ENCODE results near the gene RNF25. TPM values are rescaled to one million over a fixed set of nuclear protein-coding genes. Genes with fewer than 3 reads are reported as not detected.

The RNF25 gene
- 10 to 100 TPM; 15.9 to 25.9 (median 20.8) TPM for total RNA-seq
- 10 to 100 TPM; 25.1 to 27.1 (median 26.3) TPM for polyA plus RNA-seq
- long read RNA-seq, donor 1, partial matches to known transcripts: 18 of 25 reads
- long read RNA-seq, donor 1, other reads (novel, unspliced or antisense): 0 of 25 reads
- long read RNA-seq, donor 2, transcript RNF25-201 (10 exons, 1,914 nt): major isoform, 10 of 10 reads
- long read RNA-seq, donor 2, partial matches to known transcripts: 0 of 10 reads
- long read RNA-seq, donor 2, other reads (novel, unspliced or antisense): 0 of 10 reads

DNA sequence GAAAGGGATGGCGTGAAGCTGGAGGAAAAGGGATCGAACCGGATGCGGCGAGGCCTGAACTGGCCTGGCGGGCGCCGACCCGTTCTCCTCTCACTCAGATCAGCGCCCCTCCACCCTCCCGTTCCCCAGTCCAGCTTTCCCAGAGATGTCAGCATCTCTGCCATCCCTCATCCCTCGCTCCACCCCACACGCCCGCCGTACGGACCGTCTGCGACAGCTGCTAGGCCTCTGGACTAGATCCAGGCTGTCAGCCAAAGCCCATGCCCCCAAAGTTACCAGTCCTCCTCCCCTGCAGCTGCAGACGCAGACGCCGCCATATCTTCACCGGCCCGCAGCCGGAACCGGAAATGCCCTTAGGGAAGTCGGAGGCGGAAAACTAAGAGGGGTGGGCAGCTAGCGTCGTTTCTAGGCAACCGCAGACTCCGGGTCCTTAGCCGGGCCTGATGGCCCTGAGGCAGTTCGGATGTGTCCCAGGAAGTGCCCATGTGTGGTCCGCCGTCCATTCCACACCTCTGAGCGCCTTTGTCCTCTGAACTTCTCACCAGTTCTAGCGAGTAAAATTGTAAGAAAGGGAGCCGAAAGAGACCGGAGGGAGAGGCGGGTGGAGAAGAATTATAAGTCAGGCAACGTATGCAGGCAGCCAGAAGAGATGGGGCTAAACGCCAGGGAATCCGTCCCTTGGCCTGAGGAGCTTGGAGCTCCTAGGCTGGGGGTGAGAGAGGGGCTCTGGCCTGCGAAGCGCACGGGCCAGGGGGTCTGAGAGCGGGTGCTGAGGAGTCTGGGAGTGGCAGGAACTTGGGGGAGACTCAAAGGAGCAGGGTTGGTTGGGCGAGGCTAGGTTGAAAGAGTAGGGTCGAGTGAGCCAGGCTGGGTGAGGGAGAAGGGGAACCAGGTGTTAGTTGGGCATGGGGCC, at the start of gene RNF25, which contains the start of gene STK36:
TSS of gene RNF25 (minus strand) at position 349 of the 913 bp plus-strand sequence. CDS start at position 317, 32 bp downstream.
TSS of gene STK36 (plus strand) at position 433 of the 913 bp plus-strand sequence. CDS start 744 bp downstream, outside the sequence.
- no peaks in the 10 kb centered on the region for H3K9me3 ChIP-seq
- DNase-seq: peak; percentile 95
- TF ChIP-seq POLR2AphosphoS5 (IDR thresholded peaks at IDR 0.05) (peak; percentile 93 to 97 (median 95)), CTCF (IDR thresholded peaks at IDR 0.05 in 8 of 11, conservative IDR thresholded peaks at IDR 0.05 in 3 of 11) (no peak), POLR2A (IDR thresholded peaks at IDR 0.05) (peak in 2 of 3 donors; percentile 10 to 39)
- H3K4me3 ChIP-seq: peak within 1 kb of the TSS; percentile 59 to 94 (median 88)
- peaks cover 10 to 42% (median 22%) of the 10 kb centered on the region in 6 donors for H3K4me1 ChIP-seq
- 0 to 1% (median 1%) methylated on average over 47 to 49 of the region's 49 CpGs for WGBS, 5 donors
- intact Hi-C loops (cut with DNase I; ENCODE audit: low total_unique reads): no loop called here
- H3K27me3 ChIP-seq (replicated peaks in 1 of 7): no peaks in the 10 kb centered on the region
- H3K36me3 ChIP-seq: peaks cover 0 to 42% (median 17%) of the 10 kb centered on the region in 6 donors
- peak within 1 kb of the TSS; percentile 64 to 86 (median 78) for H3K27ac ChIP-seq

GRCh38 chr2:218721488-218721887, 49.7 kb upstream of the RNF25 start:
- no peak overlapping the region for H3K4me3 ChIP-seq
- no peak overlapping the region for H3K27ac ChIP-seq
- H3K9me3 ChIP-seq: peaks cover 2 to 19% (median 18%) of the 10 kb centered on the region in 8 donors
- H3K4me1 ChIP-seq: peaks cover 0 to 28% (median 3%) of the 10 kb centered on the region in 6 donors
- DNase-seq: no peak
- H3K36me3 ChIP-seq: peaks cover 0 to 46% (median 2%) of the 10 kb centered on the region in 6 donors
- TF ChIP-seq CTCF (IDR thresholded peaks at IDR 0.05 in 8 of 11, conservative IDR thresholded peaks at IDR 0.05 in 3 of 11): no peak
- no peak for TF ChIP-seq POLR2A (IDR thresholded peaks at IDR 0.05)
- no peak for TF ChIP-seq POLR2AphosphoS5 (IDR thresholded peaks at IDR 0.05)
- intact Hi-C loops (cut with DNase I; ENCODE audit: low total_unique reads): no loop called here
- H3K27me3 ChIP-seq (replicated peaks in 1 of 7): no peaks in the 10 kb centered on the region

GRCh38 chr2:218720048-218721041, 48.5 kb upstream of the RNF25 start:
- peaks cover 0 to 36% (median 7%) of the 10 kb centered on the region in 6 donors for H3K4me1 ChIP-seq
- intact Hi-C loops (cut with DNase I; ENCODE audit: low total_unique reads): no loop called here
- H3K27me3 ChIP-seq (replicated peaks in 1 of 7): no peaks in the 10 kb centered on the region
- H3K36me3 ChIP-seq: peaks cover 0 to 47% (median 2%) of the 10 kb centered on the region in 6 donors
- DNase-seq: no peak
- no peak overlapping the region for H3K4me3 ChIP-seq
- peaks cover 0 to 7% (median 6%) of the 10 kb centered on the region in 8 donors for H3K9me3 ChIP-seq
- H3K27ac ChIP-seq: no peak overlapping the region
- WGBS, 5 donors: 91 to 95% (median 93%) methylated on average over 19 of the region's 19 CpGs
- TF ChIP-seq POLR2AphosphoS5 (IDR thresholded peaks at IDR 0.05): no peak

DNA sequence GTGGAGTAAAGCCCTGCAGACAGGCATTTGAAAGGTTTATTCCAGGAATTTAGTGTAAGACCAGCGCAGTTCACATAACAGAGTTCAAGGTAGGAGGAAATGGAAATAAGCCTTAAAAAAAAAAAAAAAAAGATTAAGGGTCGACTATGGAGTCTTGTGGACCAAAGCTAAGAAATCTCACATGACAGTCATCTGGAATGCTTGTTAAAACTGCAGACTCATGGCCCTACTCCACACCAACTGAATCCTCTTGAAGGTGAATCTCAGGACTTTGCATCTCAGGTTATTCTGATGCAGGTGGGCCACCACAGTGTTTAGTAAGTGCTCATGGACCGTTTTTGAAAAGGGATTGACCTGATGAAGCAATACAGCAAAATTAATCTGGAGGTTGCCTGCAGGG, 47.7 kb upstream of the RNF25 start:
- H3K27ac ChIP-seq: no peak overlapping the region
- intact Hi-C loops (cut with DNase I; ENCODE audit: low total_unique reads): no loop called here
- no peaks in the 10 kb centered on the region for H3K9me3 ChIP-seq
- 71 to 85% (median 76%) methylated on average over 3 of the region's 3 CpGs for WGBS, 5 donors
- H3K4me3 ChIP-seq: no peak overlapping the region
- H3K4me1 ChIP-seq: peaks cover 0 to 45% (median 11%) of the 10 kb centered on the region in 6 donors
- H3K36me3 ChIP-seq: peaks cover 0 to 42% (median 2%) of the 10 kb centered on the region in 6 donors
- no peak for TF ChIP-seq CTCF (IDR thresholded peaks at IDR 0.05 in 8 of 11, conservative IDR thresholded peaks at IDR 0.05 in 3 of 11)
- no peak for TF ChIP-seq POLR2AphosphoS5 (IDR thresholded peaks at IDR 0.05)
- TF ChIP-seq POLR2A (IDR thresholded peaks at IDR 0.05): no peak
- H3K27me3 ChIP-seq (replicated peaks in 1 of 7): no peaks in the 10 kb centered on the region
- DNase-seq: no peak

All from spleen (tissue), 13 donors.